Osteoblast (primary cell): ENCODE measurements around the gene GRB10. TPM values are rescaled to one million over a fixed set of nuclear protein-coding genes. Genes with fewer than 3 reads are reported as not detected.

Experiments used
- DNase-seq: peaks from one replicate; pipeline ENCODE4 v3.0.0; 2011; ENCODE audit warnings: low spot score, mixed read lengths; ENCODE audit not compliant: insufficient read length; ENCODE audit errors: missing footprints
- H2AFZ ChIP-seq: 2 replicates; pipeline ENCODE4 v1.6.0; 2011; ENCODE audit warnings: mild to moderate bottlenecking, low read length
- H3K27ac ChIP-seq: 2 replicates; pipeline ENCODE4 v1.5.1; 2011; ENCODE audit warnings: mild to moderate bottlenecking, low read depth, low read length, moderate library complexity
- H3K27me3 ChIP-seq: 2 replicates; pipeline ENCODE4 v1.6.0; 2012; ENCODE audit warnings: mild to moderate bottlenecking, control low read depth, inconsistent platforms, low read length, moderate library complexity; ENCODE audit not compliant: insufficient read depth
- H3K36me3 ChIP-seq: 2 replicates; pipeline ENCODE4 v1.5.1; 2011; ENCODE audit warnings: mild to moderate bottlenecking, low read length, control low read depth, moderate library complexity; ENCODE audit not compliant: insufficient read depth
- H3K4me1 ChIP-seq: 2 replicates; pipeline ENCODE4 v1.5.1; 2011; ENCODE audit warnings: mild to moderate bottlenecking, low read length, control low read depth, moderate library complexity; ENCODE audit not compliant: insufficient read depth
- H3K4me2 ChIP-seq: 2 replicates; pipeline ENCODE4 v1.6.0; 2011; ENCODE audit warnings: mild to moderate bottlenecking, low read length; ENCODE audit not compliant: insufficient read depth
- H3K4me3 ChIP-seq: fragments of 200-600 bp; sonication (generic); 3 replicates; pipeline ENCODE4 v1.5.1; 2012; ENCODE audit warnings: mild to moderate bottlenecking, low read length, inconsistent platforms; ENCODE audit not compliant: insufficient read depth
- H3K79me2 ChIP-seq: 2 replicates; pipeline ENCODE4 v1.6.0; 2012; ENCODE audit warnings: mild to moderate bottlenecking, low read length, control low read depth, inconsistent platforms; ENCODE audit not compliant: insufficient read depth
- H3K9me3 ChIP-seq: 2 replicates; pipeline ENCODE4 v1.5.1; 2011; ENCODE audit warnings: low read depth, low read length, control low read depth
- H4K20me1 ChIP-seq: 2 replicates; pipeline ENCODE4 v1.6.0; 2012; ENCODE audit warnings: mild to moderate bottlenecking, low read length, control low read depth; ENCODE audit not compliant: insufficient read depth
- total RNA-seq: library from RNA; depleted of rRNA; stranded (reverse); fragments of >200 nt; gene quantifications from 2 replicates; pipeline ENCODE4 v1.2.3, GENCODE V29; 2012
- TF ChIP-seq, protein P1 (sequence below): IDR thresholded peaks from 2 replicates; pipeline ENCODE4 v1.5.1; 2011; ENCODE audit warnings: mild to moderate bottlenecking, low read depth, low read length, moderate library complexity; ENCODE audit errors: extremely low read depth

GRB10 gene
- total RNA-seq, 1 donor = 62.6 TPM

DNA sequence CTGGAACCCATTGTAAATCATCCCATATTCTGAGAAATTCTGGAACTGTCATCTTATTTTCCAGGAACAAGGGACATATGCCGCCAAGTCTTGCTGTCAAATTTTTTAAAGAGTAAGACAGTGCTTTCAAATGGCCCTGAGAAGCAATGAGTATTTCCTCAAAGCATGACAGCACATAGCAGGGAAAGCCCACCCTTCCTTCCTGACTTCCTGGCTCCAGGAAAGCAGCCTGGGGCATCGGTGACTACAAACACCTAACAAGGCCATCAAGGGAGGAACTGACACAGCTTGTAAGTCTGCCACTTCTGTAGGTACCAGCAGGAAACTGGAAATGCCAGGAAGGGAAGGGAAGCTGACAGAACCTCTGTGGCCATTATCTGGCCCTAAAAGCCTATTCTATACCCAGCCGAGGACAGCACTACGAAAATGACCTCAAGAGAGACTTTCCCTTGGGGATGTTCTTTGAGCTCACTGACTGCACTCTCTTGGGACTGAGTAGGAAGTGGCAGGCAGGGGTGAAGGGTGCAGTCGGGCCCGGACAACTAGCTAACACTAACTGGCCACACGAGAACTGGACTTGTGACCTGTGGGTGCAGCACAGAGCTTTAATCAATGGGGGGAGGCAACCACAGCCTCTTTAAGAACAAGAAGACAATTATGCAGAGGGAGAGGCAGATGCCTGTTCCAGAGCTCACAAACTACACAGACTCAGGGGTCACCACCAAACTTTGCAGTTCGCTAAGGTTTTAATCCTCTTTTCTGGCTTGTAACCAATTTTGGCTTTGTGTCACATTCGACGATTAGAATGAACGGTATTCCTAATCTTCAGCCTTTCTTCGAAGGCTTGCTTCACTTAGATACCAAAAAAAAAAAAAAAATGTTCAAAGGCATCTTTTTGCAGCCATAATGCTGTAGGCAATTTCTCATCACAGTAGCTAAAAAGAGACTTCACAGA is 52.0 kb downstream of the GRB10 start:
- H3K27me3 ChIP-seq = no peaks in the 10 kb centered on the region
- H3K4me1 ChIP-seq = peaks cover 40% of the 10 kb centered on the region
- H3K4me2 ChIP-seq = peak overlapping the region; percentile 59
- peaks cover 75% of the 10 kb centered on the region for H3K79me2 ChIP-seq
- H3K36me3 ChIP-seq = no peaks in the 10 kb centered on the region
- TF ChIP-seq, protein P1, sequence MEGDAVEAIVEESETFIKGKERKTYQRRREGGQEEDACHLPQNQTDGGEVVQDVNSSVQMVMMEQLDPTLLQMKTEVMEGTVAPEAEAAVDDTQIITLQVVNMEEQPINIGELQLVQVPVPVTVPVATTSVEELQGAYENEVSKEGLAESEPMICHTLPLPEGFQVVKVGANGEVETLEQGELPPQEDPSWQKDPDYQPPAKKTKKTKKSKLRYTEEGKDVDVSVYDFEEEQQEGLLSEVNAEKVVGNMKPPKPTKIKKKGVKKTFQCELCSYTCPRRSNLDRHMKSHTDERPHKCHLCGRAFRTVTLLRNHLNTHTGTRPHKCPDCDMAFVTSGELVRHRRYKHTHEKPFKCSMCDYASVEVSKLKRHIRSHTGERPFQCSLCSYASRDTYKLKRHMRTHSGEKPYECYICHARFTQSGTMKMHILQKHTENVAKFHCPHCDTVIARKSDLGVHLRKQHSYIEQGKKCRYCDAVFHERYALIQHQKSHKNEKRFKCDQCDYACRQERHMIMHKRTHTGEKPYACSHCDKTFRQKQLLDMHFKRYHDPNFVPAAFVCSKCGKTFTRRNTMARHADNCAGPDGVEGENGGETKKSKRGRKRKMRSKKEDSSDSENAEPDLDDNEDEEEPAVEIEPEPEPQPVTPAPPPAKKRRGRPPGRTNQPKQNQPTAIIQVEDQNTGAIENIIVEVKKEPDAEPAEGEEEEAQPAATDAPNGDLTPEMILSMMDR = no peak
- H4K20me1 ChIP-seq = peaks cover 37% of the 10 kb centered on the region
- H3K4me3 ChIP-seq = no peak overlapping the region
- H3K9me3 ChIP-seq = no peaks in the 10 kb centered on the region
- no peak overlapping the region for H2AFZ ChIP-seq
- no peak for DNase-seq
- peak overlapping the region; percentile 50 for H3K27ac ChIP-seq

DNA sequence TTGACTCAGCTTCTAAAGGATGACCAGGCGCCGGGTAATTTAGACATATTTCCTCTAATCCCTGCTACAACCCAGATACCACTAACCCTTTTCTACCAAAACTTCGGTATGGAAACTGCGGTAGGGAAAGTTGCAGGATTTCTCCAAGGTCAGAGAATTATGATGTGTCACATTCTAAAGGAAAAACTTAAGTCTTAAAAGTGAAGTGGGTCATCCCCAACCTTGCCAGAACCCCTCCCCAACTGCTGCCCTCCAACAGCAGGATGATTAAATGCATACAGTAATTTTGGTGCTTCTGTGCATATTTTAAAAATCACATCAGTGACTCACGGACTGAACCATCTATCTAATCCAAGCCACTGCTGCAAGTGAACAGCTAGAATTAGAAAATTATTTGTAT is 52.7 kb downstream of the GRB10 start:
- TF ChIP-seq, protein P1 = no peak
- Histone ChIP-seq H3K4me1 (peaks cover 40% of the 10 kb centered on the region), H2AFZ (no peak overlapping the region), H3K79me2 (peaks cover 76% of the 10 kb centered on the region), H3K4me2 (peak overlapping the region; percentile 16), H4K20me1 (peaks cover 43% of the 10 kb centered on the region), H3K27ac (peak overlapping the region; percentile 67), H3K4me3 (no peak overlapping the region), H3K9me3 (no peaks in the 10 kb centered on the region), H3K27me3 (no peaks in the 10 kb centered on the region), H3K36me3 (peaks cover 4% of the 10 kb centered on the region)
- DNase-seq = peak; percentile 83

DNA sequence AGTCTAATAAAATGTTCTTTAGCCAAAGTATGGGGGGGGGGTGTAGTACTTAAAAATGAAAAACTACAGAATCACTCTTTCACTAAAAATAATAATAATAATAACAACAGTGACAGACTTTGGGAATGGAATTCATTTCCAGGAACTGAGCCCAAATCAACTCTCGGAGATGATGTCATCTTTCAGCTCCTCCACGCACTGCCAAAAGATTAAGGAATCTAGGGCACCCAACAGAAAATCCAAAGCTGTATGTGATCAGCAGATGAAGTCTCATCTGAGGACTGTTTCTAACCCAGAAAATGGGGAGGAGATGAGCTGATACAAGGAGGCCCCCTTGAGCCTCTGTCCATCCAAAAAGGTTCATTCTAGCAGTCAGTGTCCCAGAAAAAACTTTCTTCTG is 54.5 kb downstream of the GRB10 start:
- peak overlapping the region; percentile 9 for H3K4me2 ChIP-seq
- H3K4me1 ChIP-seq = peaks cover 40% of the 10 kb centered on the region
- H3K36me3 ChIP-seq = peaks cover 7% of the 10 kb centered on the region
- TF ChIP-seq, protein P1 = no peak
- H2AFZ ChIP-seq = no peak overlapping the region
- H3K9me3 ChIP-seq = no peaks in the 10 kb centered on the region
- no peaks in the 10 kb centered on the region for H3K27me3 ChIP-seq
- peak; percentile 93 for DNase-seq
- H3K79me2 ChIP-seq = peaks cover 77% of the 10 kb centered on the region
- peak overlapping the region; percentile 32 for H3K27ac ChIP-seq
- H4K20me1 ChIP-seq = peaks cover 49% of the 10 kb centered on the region
- no peak overlapping the region for H3K4me3 ChIP-seq

DNA sequence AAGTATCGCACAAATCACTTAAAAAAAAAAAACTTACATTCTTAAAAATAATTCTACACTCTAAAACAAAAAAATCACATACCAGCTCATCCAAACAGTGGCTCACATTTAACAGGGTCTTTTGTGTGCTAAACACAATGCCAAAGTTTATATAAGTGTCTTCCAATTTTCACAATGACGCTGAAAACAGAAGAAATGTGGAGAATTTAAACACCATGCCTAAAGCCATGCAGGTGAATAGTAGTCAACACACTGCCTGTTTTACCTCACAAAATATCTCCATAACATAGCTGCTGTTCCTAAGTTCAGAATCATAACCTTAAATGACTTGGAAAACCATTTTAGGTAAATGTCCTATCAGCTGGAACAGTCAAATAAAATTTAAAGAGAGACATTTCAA is 55.0 kb downstream of the GRB10 start:
- Histone ChIP-seq H3K4me3 (no peak overlapping the region), H3K9me3 (no peaks in the 10 kb centered on the region), H3K4me2 (peak overlapping the region; percentile 9), H3K27me3 (no peaks in the 10 kb centered on the region), H3K4me1 (peaks cover 40% of the 10 kb centered on the region), H3K79me2 (peaks cover 75% of the 10 kb centered on the region), H2AFZ (no peak overlapping the region), H4K20me1 (peaks cover 49% of the 10 kb centered on the region), H3K27ac (peak overlapping the region; percentile 32), H3K36me3 (peaks cover 7% of the 10 kb centered on the region)
- TF ChIP-seq, protein P1 = no peak
- DNase-seq = no peak
